K562 (cell line): ENCODE measurements around the gene GGNBP2. TPM values are rescaled to one million over a fixed set of nuclear protein-coding genes. Genes with fewer than 3 reads are reported as not detected.

ENCODE experiments used
- BCLAF1 ChIP-seq, 2 experiments: fragments of 450-650 bp in 1 of 2; IDR thresholded peaks; 2 replicates each; pipeline ENCODE4 v1.6.1; 2011 to 2017; ENCODE audit warnings: low read depth in 2 of 2, antibody characterized with exemption in 1 of 2, borderline replicate concordance in 1 of 2, low read length in 1 of 2, mild to moderate bottlenecking in 1 of 2, mixed read lengths in 1 of 2; ENCODE audit not compliant: control insufficient read depth in 1 of 2
- COPS2 ChIP-seq: fragments of 450-650 bp; conservative IDR thresholded peaks from 2 replicates; pipeline ENCODE4 v1.6.1; 2016; ENCODE audit warnings: mild to moderate bottlenecking, moderate library complexity
- ELF4 ChIP-seq: fragments of 450-650 bp; formaldehyde crosslinking; IDR thresholded peaks from 2 replicates; pipeline ENCODE4 v1.4.0; 2022; ENCODE audit warnings: missing genetic modification characterization
- HMG20A ChIP-seq: fragments of 450-650 bp; formaldehyde crosslinking; conservative IDR thresholded peaks from 2 replicates; pipeline ENCODE4 v1.4.0; 2020; ENCODE audit warnings: mild to moderate bottlenecking, mixed read lengths
- MXI1 ChIP-seq: IDR thresholded peaks from 2 replicates; pipeline ENCODE4 v1.6.1; 2011; ENCODE audit warnings: low read depth, mild to moderate bottlenecking, improper control_type of control experiment, low read length
- NR0B1 ChIP-seq: fragments of 450-650 bp; IDR thresholded peaks from one replicate; pipeline ENCODE4 v1.6.1; 2018; ENCODE audit warnings: mild to moderate bottlenecking, moderate library complexity; ENCODE audit not compliant: partially characterized antibody
- POLR3G ChIP-seq: IDR thresholded peaks from 2 replicates; pipeline ENCODE4 v1.6.1; 2011; ENCODE audit not compliant: insufficient read length, insufficient replicate concordance; ENCODE audit errors: extremely low read depth
- RBM25 ChIP-seq: fragments of 200-400 bp; formaldehyde crosslinking; IDR thresholded peaks from 2 replicates; pipeline ENCODE4 v1.6.1; 2018; ENCODE audit warnings: low read length, low read depth, moderate library complexity; ENCODE audit not compliant: severe bottlenecking
- RNF219 ChIP-seq: fragments of 250-450 bp; sonication (Bioruptor Pico); IDR thresholded peaks from 2 replicates; pipeline ENCODE4 v1.5.0; 2022; ENCODE audit warnings: mild to moderate bottlenecking
- SMAD3 ChIP-seq: fragments of 450-650 bp; formaldehyde crosslinking; conservative IDR thresholded peaks from 2 replicates; pipeline ENCODE4 v1.4.0; 2020; ENCODE audit warnings: mild to moderate bottlenecking
- SMC3 ChIP-seq: conservative IDR thresholded peaks from 2 replicates; pipeline ENCODE4 v1.6.1; 2011; ENCODE audit warnings: low read depth, low read length, improper control_type of control experiment; ENCODE audit not compliant: insufficient read depth
- ZFP30 ChIP-seq: fragments of 250-450 bp; sonication (Bioruptor Pico); IDR thresholded peaks from 2 replicates; pipeline ENCODE4 v1.8.0; 2022; ENCODE audit warnings: moderate library complexity, mild to moderate bottlenecking, inconsistent platforms, borderline replicate concordance
- ZNF146 ChIP-seq: IDR thresholded peaks from one replicate; pipeline ENCODE4 v1.6.1; 2018; ENCODE audit warnings: missing compliant biosample characterization; ENCODE audit not compliant: unreplicated experiment
- ZNF589 ChIP-seq: fragments of 200-800 bp; sonication (Bioruptor generic); IDR thresholded peaks from 2 replicates; pipeline ENCODE4 v1.6.1; 2016; ENCODE audit warnings: low read depth, missing genetic modification characterization, missing compliant biosample characterization
- polyA plus RNA-seq, 8 experiments: library from polyadenylated mRNA; depleted of rRNA in 4 of 8; stranded (reverse) in 5 of 8; unstranded in 3 of 8; fragments of >200 nt; fragmentation: Nextera tagmentation in 2 of 8; fragmentation: Illumina TruSeq in 1 of 8; extraction: Ambion mirVana in 2 of 8; extraction: Trizol in 1 of 8; gene quantifications; 2 replicates each; pipeline versions ENCODE4 v1.2.1 to v1.2.3, GENCODE V29; 2011 to 2014; ENCODE audit warnings: inconsistent platforms in 1 of 8, missing spikeins in 1 of 8
- total RNA-seq, 7 experiments: library from RNA; depleted of rRNA in 6 of 7; stranded (reverse); fragments of >200 nt in 6 of 7; fragmentation: Illumina TruSeq in 2 of 7; extraction: Trizol in 2 of 7; gene quantifications; 2 replicates each; pipeline versions ENCODE4 v1.2.1 to v1.2.3, GENCODE V29; 2011 to 2021; ENCODE audit warnings: low replicate concordance in 1 of 7
- TF ChIP-seq, protein P1 (sequence below): fragments of 250-450 bp; sonication (Bioruptor Pico); IDR thresholded peaks from 2 replicates; pipeline ENCODE4 v1.4.0; 2020; ENCODE audit warnings: borderline replicate concordance
- TF ChIP-seq, protein P2 (sequence below): fragments of 250-450 bp; sonication (Bioruptor Pico); IDR thresholded peaks from 2 replicates; pipeline ENCODE4 v1.5.0; 2020; ENCODE audit warnings: mild to moderate bottlenecking

Gene GGNBP2
- total and polyA plus RNA-seq, 9 of the 15 experiments (the other 6 are each of a cell fraction or from before 2014, with no cell fraction given), result 35.7 to 96.6 (median 64.1) TPM

- no peak for TF ChIP-seq ZFP30 (CRISPR knock-in tag)
- no peak for TF ChIP-seq RNF219
- TF ChIP-seq COPS2, result no peak
- TF ChIP-seq, protein P1, sequence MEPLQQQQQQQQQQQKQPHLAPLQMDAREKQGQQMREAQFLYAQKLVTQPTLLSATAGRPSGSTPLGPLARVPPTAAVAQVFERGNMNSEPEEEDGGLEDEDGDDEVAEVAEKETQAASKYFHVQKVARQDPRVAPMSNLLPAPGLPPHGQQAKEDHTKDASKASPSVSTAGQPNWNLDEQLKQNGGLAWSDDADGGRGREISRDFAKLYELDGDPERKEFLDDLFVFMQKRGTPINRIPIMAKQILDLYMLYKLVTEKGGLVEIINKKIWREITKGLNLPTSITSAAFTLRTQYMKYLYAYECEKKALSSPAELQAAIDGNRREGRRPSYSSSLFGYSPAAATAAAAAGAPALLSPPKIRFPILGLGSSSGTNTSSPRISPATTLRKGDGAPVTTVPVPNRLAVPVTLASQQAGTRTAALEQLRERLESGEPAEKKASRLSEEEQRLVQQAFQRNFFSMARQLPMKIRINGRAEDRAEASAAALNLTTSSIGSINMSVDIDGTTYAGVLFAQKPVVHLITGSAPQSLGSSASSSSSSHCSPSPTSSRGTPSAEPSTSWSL (CRISPR knock-in tag), result no peak
- TF ChIP-seq POLR3G, result no peak
- 0 out of 2 replicates have a peak, but pooled peaks have one; percentile 55 for TF ChIP-seq SMC3
- no peak for TF ChIP-seq ELF4
- TF ChIP-seq ZNF589 (CRISPR knock-in tag), result no peak
- no peak for TF ChIP-seq BCLAF1 (IDR thresholded peaks at IDR 0.05; ENCODE audit: borderline replicate concordance in 1 of 2, control insufficient read depth in 1 of 2, low read depth in 2 of 2, low read length in 1 of 2)
- TF ChIP-seq SMAD3 (CRISPR knock-in tag), result no peak
- TF ChIP-seq ZNF146 (CRISPR knock-in tag), result no peak
- TF ChIP-seq RBM25, result no peak
- TF ChIP-seq, protein P2, sequence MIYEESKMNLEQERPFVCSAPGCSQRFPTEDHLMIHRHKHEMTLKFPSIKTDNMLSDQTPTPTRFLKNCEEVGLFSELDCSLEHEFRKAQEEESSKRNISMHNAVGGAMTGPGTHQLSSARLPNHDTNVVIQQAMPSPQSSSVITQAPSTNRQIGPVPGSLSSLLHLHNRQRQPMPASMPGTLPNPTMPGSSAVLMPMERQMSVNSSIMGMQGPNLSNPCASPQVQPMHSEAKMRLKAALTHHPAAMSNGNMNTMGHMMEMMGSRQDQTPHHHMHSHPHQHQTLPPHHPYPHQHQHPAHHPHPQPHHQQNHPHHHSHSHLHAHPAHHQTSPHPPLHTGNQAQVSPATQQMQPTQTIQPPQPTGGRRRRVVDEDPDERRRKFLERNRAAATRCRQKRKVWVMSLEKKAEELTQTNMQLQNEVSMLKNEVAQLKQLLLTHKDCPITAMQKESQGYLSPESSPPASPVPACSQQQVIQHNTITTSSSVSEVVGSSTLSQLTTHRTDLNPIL, result no peak
- TF ChIP-seq MXI1, result no peak
- TF ChIP-seq HMG20A, result no peak
- TF ChIP-seq NR0B1, result no peak
Observed at GRCh38 chr17:36608794-36609497, 64.2 kb downstream of the GGNBP2 start (continued).
